Measurements from ENCODE around the gene WNT3A.
A peak's percentile ranks its signal among the peaks of the same experiment; 100 is the strongest.

The WNT3A gene

DNA sequence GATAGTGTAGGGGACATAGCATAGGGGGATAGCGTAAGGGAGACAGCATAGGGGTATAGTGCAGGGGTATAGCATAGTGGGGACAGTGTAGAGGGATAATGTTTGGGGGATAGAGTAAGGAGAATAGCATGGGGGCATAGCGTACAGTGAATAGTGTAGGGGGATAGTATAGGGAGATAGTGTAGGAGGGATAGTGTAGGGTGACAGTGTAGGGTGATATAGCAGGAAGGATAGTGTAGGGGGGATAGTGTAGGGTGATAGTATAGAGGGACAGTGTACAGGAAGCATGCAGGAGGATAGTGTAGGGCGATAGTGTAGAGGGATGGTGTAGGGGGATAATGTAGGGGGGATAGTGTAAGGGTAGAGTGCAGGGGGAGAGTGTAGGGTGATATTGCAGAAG is 64.1 kb downstream of the WNT3A start:
- DNase-seq, result no peak

DNA sequence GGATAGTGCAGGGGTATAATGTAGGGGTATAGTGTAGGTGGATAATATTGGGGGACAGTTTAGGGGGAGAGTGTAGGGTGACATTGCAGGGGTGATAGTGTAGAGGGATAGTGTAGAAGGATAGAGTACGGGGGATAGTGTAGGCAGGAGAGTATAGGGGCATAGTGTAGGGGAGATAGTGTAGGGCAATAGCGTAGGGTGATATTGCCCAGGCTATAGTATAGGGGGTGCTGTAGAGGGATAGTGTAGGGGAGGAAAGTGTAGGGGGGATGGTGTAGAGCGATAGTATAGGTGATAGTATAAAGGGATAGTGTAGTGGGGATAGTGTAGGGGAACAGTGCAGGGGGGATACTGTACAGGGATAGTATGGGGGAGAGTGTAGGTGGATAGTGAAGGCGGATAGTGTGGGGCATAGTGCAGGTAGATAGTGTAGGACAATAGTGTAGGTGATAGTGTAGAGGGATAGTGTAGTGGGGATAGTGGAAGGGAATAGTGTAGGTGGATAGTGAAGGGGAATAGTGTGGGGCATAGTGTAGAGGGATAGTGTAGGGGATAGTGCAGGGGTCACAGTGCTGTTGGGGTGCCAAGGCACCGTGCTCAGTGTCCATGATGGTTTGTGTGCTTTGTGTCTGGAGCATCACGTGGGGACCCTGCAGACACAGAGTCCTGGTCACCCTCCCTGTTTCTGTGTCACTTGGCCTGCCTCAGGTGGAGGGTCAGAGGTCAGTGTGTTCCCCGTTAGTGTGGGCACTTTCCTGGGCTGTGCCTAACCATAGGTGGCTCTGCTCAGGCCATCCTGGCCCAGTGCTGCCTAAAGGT is 65.2 kb downstream of the WNT3A start:
- DNase-seq, result no peak

DNA sequence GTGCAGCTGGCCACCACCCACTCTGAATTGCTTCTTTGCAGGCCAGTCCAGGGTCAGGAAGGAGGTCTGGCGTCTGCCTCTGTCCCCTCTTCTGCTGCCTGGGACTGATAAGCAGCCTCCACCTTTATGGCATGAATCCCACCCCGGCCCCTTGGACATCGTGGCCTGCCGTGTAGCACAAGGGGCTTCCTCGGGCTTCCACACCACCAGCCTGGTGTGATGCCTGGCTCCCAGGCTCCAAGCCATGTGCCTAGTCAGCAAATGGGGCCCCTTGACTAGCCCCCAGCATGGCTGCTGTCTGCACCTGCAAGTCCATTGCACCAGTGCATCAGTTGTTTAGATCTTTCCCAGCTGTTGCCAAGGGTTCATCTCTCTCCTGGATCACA is 65.9 kb downstream of the WNT3A start:
- no peak for DNase-seq

DNA sequence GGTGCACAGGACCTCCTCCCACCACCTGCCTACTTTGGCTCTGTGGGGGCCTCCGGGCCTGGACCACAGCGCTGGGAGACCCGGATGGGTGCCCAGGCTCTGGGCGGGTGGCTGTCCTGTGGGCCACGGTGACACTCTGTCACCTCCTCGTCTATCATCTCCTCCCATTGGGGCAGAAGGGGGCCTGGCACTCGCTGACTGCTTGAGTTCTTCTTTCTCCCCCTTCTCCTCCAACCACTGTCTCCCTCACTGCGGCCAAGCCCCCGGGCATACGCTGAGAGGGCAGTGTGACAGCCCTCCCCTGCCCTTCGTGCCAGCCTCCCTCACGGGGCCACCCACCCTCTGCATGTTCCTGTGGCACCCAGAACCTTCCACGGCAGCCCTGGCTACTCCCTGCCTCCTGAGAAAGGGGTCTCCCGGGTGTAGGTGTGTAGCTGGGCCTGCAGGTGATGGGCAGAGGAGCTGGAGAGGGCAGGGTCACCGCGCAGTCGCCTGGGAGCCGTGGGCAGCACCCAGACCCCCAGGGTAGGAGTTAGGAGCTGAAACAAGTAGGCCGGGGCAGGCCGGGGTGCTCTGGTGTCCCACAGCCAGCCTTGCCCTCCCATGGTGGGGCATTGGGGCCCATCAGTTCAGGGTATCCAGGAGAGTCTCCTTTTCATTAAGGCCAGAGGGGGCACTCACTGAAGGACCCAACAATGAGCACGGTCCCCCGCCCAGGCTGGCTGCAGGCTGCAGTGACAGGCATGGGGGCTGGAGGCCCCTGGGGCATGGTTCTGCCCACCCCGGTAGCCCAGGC is 66.5 kb downstream of the WNT3A start:
- DNase-seq, result no peak

DNA sequence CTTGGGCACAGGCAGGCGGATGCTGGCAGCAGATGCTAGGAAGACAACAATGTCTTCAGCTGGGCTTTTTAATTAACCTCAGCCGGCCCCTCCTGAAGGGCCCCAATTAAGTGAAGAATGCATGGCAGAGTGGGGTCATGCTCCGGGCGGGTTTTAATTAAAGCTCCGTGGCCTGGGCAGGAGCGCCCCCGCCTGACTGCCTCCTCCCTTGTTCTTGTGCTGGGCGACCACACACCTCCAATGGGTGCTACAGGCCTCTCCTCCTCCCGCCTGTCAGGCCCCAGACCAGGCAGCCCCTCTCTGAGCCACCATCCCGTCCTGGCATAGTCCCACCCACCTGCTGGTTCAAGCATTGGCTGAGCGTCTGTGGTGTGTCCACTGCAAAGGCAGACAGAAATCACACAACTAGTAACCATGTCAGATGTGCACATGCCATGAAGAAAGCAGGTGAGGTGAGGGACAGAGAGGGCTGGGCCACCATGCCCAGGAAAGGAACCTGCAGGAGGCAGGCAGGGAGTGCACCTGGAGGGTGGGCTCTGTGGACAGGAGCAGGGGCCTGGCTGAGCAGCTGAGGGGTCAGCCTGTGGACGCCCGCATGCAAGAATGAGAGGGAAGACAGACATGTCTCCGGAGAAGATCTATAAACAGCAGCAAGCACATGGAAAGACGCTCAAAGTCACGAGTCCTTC is 67.2 kb downstream of the WNT3A start:
- no peak for DNase-seq

DNA sequence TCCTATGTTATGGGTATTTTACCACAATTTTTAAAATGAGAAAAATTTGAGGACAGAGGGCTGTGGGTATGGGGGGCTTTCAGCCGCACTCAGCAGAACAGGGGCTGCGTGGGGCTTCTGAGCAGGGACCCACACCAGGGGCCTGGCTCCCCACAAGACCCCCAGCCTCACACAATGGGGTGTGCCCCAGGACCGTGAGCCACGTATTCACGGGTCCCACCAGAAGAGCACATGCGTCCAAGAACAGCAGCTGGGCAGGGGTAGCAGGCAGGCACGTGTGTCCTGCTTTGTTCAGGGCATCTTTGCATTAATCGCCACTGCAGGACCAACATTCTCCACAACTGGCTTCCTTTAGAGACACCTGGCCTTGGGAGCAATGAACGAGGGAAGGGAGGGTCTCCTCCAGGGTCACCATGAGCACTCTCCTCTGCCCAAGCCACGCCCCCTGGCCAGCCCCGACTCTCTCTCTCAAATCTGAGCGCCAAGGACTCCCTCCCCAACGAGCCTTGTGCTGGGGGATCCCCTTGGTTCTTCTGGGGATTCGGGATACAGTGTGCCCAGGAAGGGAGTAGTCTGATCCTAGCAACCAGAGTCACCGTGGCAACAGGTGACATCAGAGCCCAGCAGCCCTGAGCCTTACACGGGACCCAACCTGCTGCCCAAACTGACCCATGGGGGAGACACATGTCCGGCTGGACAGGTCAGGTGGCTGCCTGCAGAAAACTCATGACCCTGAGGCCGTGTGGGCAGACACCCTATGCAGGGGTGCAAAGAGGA is 68.3 kb downstream of the WNT3A start:
- no peak for DNase-seq

DNA sequence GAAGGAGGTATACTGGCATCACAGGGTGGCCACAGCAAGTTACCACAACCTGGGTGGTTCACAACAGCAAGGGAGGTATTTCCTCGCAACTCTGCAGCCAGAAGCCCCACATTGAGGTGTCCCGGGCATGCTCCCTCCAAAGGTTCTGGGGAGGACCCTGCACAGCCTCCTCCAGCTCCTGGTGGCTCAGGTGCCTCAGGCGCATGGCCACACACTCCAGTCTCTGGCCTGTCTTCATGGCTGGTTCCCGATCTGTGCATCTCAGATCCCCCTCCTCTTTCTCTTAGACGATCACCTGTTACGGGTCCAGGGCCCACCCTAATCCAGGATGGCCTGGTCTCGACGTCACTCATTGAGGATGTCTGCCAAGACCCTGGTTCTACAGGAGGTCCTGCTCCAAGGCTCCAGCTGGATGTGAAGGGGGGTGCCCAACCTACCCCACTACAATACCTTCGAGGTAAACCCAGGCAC is 69.0 kb downstream of the WNT3A start:
- DNase-seq, result no peak

DNA sequence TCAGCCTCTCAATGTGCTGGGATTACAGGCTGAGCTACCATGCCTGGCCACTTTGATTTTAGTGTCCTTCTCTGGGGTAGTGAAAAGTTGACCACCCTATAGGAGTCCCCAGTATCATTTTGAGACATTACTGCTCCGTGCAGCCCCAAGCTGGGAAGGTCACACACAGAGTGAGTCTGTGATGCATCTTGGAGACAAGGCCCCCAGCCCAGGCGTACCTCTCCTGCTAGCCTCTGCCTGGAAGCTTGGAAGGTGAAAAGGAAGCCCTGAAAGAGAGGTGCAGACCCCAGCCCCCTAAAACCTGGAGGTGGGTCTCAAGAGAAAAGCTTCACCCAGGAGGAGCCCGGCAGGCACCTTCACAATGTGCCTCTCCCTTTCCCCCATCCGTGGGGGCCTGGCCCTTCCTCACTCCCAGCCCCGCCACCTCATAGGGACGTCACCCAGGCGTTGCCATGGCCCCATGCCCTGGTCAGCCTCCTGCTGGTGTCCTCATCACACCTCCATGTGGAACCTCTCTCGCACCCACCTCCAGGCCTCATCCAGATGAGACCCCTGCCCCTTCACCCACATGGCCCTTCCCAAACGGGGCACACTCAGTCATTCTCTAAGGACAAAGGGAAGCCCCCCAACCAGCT is 70.1 kb downstream of the WNT3A start:
- DNase-seq, result no peak

DNA sequence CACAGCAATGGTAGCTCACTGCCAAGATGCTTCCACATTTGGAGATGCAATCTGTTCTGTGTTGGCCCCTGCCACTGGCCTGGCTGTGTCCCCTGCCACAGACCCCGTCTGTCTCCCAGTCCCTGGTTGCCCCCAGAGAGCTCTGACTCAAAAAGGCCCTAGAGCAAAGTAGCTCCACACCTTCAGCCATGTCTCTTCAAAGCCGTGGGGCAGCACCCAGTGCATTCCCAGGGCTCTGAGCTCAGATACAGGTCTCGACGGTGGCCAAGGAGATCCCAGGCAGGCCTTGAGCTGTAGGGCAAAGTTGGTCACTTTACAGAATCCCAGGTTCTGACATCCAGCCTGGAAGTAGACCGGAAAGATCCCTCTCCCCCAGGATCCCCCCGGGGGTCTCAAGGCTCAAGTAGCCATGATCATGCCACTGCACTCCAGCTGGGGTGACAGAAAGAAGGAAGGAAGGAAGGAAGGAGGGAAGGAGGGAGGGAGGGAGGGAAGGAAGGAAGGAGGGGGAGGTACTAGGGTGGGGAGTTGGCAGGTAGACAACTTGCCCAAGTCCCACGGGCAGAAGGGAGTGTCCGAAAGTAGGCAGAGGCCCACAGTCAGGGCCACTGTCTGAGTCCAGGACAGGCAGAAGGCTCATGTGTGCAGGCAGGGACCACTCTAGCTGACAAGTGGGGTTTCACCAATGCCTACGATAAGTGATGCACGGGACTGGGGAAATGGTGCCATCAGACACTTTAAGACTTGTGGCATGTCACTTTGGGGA is 71.0 kb downstream of the WNT3A start:
- DNase-seq, result no peak

DNA sequence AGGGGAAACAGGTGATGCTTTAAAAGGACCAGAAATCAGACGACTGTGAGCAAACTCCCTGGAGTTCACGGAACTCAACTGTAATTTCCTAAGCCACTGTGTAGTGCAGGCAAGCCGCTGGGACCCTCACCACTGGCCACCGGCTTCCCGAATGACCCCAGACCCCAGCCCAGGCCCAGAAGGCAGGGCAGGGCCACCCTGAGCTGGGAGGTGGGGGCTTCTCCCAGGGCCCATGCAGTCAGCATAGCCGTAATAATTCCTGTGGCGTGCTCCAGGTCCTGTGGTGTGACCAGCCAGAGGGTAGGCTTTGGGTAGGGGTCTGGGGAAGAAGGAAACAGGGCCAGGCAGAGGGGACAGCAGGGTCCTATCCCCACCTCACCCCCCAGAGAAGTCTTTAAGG is 72.2 kb downstream of the WNT3A start:
- no peak for DNase-seq

DNA sequence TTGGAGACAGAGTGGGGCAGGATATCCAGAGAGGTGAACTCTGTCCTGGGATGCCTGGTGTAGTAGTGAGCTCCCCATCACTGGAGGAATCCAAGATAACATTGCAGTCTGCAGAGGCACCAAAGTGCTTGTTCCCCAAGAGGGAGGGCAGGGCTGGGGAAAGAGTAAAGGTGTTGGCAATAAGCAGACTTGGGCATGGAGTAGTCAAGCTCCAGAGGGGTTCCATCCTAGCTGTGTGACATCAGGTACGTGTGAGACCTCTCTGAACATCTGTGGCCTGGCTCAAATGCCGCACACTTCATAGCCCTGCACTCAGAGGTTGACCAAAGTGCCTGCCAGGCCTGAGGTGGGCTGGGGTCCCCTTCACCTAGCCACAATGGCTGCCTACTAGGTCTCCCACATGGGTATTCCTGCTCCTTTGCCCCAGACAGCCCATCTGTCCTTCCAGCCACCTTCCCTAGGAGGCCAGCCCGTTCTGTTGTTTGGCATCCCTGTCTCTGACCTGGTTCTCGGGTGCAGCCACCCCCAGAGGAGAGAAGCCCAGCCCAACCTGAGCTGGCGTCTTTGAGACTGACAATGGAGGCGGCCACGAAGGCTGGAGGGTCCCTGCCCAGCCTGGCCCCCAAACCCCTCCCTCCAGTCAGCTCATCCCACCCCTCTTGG is 72.9 kb downstream of the WNT3A start:
- DNase-seq, result no peak

DNA sequence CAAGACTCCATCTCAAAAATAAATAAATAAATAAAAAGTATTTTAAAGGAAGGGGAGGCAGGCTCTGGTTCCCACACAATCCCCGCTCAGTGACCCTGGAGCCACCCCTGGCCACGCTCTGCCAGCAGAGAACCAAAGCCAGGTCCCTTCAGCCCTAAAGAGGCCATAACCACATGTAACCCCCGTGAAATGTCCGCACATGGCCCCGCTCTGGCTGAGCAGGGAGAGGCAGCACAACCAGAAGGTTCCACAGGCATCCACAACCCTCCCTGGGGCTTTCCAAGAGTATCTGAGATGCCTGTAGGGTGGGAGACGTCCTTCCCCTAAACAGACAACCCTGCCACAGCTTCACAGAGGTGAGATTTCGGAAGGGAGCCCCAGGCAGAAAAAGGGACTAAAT is 74.3 kb downstream of the WNT3A start:
- DNase-seq, result no peak

DNA sequence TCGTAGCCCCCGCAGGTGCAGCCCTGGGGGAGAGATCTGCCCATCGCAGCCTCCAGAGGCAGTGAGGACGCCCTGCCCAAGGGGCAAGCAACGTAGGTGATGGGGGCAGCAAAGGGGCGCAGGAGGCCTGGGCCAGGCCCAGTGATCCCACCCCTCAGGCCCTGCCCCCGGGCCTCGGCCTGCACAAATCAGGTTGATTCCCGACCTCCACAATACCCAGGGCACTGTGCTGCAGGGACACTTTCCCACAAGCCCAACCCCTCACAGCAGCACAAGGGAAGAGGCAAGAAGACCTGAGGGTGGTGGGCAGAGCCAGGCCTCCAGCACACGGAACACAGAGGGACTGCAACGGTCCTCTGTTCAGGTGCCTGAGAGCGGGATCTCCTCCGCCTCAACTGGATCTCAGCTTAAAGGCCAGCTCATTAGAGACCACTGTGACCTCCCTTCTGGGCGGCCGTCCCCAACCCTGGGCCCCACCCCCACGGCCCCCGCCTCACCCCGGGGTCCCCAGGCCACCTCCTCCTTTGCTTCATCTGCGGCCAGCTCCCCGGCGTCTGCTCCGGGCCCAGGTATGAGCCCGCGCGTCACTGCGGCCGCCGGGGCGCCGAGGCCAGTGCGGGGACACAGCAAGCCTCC is 74.9 kb downstream of the WNT3A start:
- DNase-seq, result no peak

DNA sequence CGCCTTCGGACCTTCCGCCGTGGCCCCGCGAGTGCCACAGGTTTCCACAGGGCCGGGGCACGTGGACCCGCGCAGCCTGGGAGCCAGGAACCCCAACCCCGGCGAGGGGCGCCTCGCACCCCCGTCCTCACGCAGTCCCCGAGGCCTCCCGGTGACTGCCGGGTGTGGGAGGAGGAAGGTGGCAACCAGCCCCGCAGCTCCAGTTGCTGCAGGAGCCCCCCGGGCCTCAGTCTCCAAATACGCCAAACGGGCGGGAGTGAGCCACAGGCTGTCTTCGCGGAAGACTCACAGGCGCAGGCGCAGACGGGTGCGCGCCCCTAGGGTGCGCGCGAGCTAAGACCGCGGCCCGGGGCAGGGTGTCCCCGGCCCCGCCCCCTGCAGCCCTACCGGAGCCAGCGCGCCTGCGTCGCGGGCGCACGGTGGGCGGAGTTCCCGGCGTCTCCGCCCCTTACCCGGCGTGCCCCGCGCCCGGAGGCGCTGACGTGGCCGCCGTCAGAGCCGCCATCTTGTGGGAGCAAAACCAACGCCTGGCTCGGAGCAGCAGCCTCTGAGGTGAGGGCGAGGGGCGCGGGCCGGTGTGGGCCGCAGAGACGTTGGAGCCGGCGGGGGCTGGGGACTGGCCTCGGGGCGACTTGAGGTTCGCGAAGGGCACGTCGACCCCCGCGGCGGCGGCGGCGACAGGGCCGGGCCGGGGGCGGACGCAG is 75.6 kb downstream of the WNT3A start, which contains the start of gene ARF1:
ARF1 (plus strand) TSS at position 495 of the 704 bp plus-strand sequence. CDS start 14,407 bp downstream, outside the sequence.
- peak; percentile 93 for DNase-seq

DNA sequence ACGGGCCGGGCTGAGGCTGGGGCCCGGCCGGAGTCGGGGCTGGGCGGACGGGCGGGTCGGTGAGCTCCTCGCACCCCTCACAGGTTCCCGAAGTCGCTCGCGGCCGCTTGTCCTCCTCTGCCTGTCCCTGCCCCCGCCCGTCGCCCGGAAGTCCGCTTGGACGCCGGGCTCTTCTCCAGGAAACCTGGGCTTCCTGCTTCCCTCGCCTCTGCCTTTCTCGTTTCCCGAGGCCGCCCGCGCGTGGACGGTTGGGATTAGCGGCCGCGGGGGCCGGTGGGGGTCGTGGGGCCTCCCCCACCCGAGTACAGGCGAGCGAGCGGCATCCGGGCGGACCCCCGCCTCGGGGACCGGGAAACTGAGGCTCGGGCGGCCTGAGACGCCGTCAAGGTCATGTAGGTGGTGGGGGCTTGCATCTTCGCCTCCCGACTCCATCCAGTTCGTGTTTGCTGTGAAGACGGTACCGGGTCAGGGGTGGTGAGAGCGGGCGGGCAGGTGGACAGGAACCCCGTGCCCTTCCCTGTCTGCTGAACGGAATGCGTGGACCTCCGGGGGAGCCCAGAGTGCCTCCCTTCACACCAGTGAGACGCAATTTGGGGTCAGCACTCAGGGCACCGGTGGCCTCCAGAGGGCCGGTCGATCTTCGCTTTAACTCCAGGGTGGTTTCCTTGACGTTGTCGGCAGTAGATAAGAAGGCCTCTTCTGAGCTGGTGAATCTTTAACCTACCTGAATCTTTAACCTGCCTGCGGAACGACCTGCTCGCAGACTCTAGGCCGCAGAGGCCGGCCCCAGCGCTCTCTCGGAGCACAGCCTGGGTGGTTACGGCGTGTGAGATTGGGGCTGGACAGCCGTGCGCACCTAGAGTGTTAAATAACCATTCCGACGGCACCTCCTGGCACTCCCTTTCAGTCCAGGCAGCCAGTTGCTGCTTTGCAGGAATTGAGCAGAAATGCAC is 76.4 kb downstream of the WNT3A start:
- peak; percentile 47 for DNase-seq

DNA sequence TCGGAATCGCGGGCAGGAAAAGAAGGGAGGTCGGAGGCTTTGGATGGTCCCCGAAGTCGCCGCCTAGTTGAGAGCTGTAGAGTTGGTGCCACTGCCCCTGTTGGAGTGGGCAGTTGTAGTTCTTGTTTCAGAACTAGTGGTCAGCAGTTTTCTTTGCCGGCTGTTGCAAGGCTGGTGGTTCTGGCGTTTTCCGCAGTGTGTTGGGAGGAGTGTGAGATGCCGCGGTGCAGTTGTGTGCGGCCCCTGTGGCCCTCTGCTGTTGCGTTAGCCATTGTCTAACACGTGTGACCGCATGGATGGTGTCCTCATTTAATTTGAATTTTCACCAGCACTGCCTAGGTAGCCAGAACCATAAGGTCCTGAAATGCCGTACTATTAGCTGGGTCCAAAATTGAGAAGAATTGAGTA is 77.1 kb downstream of the WNT3A start:
- no peak for DNase-seq

DNA sequence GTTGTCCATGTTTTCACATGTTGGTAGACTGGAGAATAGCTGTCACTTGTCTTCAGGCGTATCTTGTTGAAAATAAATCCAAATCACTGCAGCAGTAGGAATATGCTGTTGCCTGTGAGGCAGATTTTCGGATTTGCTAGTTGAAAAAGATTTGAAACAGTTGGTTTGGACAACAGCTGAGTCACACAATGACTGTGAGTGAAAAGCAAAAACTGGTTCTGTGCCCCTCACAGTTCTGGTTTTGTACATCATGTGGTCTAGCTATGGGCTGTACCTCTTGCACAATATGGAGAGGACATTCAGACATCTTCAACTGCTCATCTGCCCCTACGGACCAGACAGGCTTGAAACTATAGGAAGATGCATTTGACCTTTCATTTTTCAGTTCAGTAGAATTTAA is 77.5 kb downstream of the WNT3A start:
- DNase-seq, result peak; percentile 58

DNA sequence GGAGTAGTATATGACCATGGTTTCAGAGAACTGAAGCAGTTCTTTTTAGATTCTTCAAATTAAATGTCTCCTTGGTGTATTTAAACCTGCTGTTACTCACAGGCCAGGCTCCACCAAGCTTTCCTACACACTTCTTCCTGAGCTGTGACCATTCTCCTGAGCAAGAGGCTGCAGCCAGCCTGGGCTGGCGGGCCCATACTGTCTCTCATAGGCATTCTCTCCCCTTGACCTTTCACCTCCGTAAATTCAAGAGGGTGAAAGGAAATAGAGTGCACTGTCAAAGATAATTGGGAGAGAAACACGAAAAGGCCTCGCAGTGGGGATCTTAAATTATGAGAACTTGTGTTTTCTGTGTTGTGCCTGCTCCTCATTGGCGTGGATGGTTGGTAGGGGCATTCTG is 78.0 kb downstream of the WNT3A start:
- no peak for DNase-seq
